HEK293T (cell line): Measurements from ENCODE around the gene HNRNPDL.

Experiments used
- CTCF ChIA-PET: fragments of 350-600 bp; formaldehyde crosslinking; extraction: SDS; loops from one replicate; lab custom pipeline; 2021; ENCODE audit warnings: antibody characterized with exemption, inconsistent platforms; lab: Yijun Ruan, JAX
- POLR2A ChIA-PET: fragments of 350-600 bp; formaldehyde crosslinking; extraction: SDS; loops from one replicate; lab custom pipeline; 2020; ENCODE audit warnings: antibody characterized with exemption, inconsistent platforms; lab: Yijun Ruan, JAX
- DNase-seq: peaks from one replicate; pipeline ENCODE4 v3.0.0; 2012; ENCODE audit warnings: mixed read lengths; ENCODE audit errors: extremely low spot score
- ARNT ChIP-seq: fragments of 450-650 bp; IDR thresholded peaks from 2 replicates; pipeline ENCODE4 v1.6.1; 2017; ENCODE audit warnings: mild to moderate bottlenecking
- BHLHE40 ChIP-seq: fragments of 450-650 bp; IDR thresholded peaks from 2 replicates; pipeline ENCODE4 v1.6.1; 2016; ENCODE audit warnings: mild to moderate bottlenecking, moderate library complexity, borderline replicate concordance
- CTBP1 ChIP-seq: fragments of 450-650 bp; IDR thresholded peaks from 2 replicates; pipeline ENCODE4 v1.6.1; 2016; ENCODE audit warnings: borderline replicate concordance
- ELF4 ChIP-seq: fragments of 450-650 bp; IDR thresholded peaks from 2 replicates; pipeline ENCODE4 v1.6.1; 2017; ENCODE audit warnings: antibody characterized with exemption
- FOXA1 ChIP-seq: fragments of 450-650 bp; IDR thresholded peaks from 2 replicates; pipeline ENCODE4 v1.6.1; 2016; ENCODE audit warnings: mild to moderate bottlenecking
- FOXK2 ChIP-seq: fragments of 450-650 bp; IDR thresholded peaks from 2 replicates; pipeline ENCODE4 v1.6.1; 2016; ENCODE audit warnings: mild to moderate bottlenecking
- FOXM1 ChIP-seq: fragments of 450-650 bp; IDR thresholded peaks from 2 replicates; pipeline ENCODE4 v1.6.1; 2017; ENCODE audit warnings: mild to moderate bottlenecking, borderline replicate concordance
- HDGF ChIP-seq: fragments of 450-650 bp; IDR thresholded peaks from 2 replicates; pipeline ENCODE4 v1.6.1; 2017; ENCODE audit warnings: antibody characterized with exemption, borderline replicate concordance
- L3MBTL2 ChIP-seq: fragments of 450-650 bp; conservative IDR thresholded peaks from 2 replicates; pipeline ENCODE4 v1.6.1; 2016; ENCODE audit warnings: mild to moderate bottlenecking
- LEF1 ChIP-seq: fragments of 450-650 bp; IDR thresholded peaks from 2 replicates; pipeline ENCODE4 v1.6.1; 2017; ENCODE audit warnings: mild to moderate bottlenecking, borderline replicate concordance
- NFRKB ChIP-seq: fragments of 450-650 bp; IDR thresholded peaks from 2 replicates; pipeline ENCODE4 v1.6.1; 2016; ENCODE audit warnings: mild to moderate bottlenecking, moderate library complexity
- SP1 ChIP-seq: fragments of 450-650 bp; IDR thresholded peaks from 2 replicates; pipeline ENCODE4 v1.6.1; 2017
- SUZ12 ChIP-seq: fragments of 450-650 bp; IDR thresholded peaks from 2 replicates; pipeline ENCODE4 v1.6.1; 2016; ENCODE audit warnings: mild to moderate bottlenecking
- TARDBP ChIP-seq: fragments of 450-650 bp; IDR thresholded peaks from 2 replicates; pipeline ENCODE4 v1.6.1; 2016
- ZNF384 ChIP-seq: fragments of 450-650 bp; IDR thresholded peaks from 2 replicates; pipeline ENCODE4 v1.6.1; 2016
- TF ChIP-seq, protein P1 (sequence below): fragments of 450-650 bp; IDR thresholded peaks from 2 replicates; pipeline ENCODE4 v1.6.1; 2016

HNRNPDL gene

DNA sequence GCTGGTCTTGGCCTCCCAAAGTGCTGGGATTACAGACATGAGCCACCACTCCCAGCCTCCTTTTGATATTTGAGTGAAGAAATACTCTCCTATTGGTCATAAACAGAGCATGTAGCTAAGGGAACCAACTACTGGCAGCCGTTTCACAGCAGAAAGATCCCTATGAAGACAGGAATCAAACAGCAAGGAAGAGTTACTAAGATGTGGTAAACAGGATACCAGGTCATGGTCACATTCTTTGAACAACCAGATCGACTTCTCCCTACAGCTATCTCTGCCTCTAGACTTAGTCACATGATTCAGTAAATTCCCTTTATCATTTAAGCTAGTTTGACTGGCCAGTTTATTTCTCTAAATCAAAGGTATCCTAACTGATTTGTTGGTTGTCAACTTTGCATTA lies 47.5 kb downstream of the HNRNPDL start:
- DNase-seq, result no peak
- CTCF ChIA-PET, result interaction anchor here (0.6 kb wide), 1 partner anchor 1000 kb away, joined by 6 read pairs; no protein-coding TSS in a partner anchor
- TF ChIP-seq NFRKB, result no peak
- TF ChIP-seq FOXA1, result no peak
- TF ChIP-seq TARDBP, result no peak
- TF ChIP-seq, protein P1, sequence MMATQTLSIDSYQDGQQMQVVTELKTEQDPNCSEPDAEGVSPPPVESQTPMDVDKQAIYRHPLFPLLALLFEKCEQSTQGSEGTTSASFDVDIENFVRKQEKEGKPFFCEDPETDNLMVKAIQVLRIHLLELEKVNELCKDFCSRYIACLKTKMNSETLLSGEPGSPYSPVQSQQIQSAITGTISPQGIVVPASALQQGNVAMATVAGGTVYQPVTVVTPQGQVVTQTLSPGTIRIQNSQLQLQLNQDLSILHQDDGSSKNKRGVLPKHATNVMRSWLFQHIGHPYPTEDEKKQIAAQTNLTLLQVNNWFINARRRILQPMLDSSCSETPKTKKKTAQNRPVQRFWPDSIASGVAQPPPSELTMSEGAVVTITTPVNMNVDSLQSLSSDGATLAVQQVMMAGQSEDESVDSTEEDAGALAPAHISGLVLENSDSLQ, result no peak
- no peak for TF ChIP-seq FOXM1
- TF ChIP-seq SP1, result no peak
- no peak for TF ChIP-seq CTBP1
- TF ChIP-seq BHLHE40, result no peak
- TF ChIP-seq ELF4, result no peak
- no peak for TF ChIP-seq FOXK2
- POLR2A ChIA-PET, result interaction anchor here (1.1 to 1.3 kb wide), 2 partner anchors 47 to 518 kb away, joined by 3 read pairs; partner anchors contain the start of gene THAP9

DNA sequence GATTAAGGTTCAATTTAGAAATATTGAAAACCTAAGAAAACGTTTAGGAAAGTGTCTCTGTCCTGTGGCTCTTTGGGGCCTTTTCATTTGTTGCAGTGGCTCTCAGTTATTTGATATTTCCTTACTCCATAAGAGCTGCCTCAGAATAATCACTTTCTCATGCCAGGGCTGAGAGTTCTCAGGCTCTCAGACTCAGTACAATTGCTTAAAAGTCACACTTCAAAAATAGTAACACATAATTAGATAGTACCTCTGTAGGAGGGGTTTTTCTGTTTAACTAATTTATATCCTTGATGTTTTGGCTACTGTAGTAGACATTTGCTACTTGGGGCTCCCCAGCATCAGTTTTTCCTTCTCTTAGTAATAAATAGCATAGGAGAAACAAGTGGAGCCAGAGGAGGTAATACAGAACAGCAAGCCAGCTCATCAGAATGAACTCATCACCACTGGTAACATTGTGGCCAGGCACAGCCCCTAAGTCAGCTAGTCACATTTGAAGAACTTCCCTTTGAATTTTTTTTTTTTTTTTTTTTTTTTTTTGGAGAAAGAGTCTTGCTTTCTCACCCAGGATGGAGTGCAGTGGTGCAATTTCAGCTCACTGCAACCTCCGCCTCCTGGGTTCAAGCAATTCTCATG lies 48.5 kb downstream of the HNRNPDL start:
- DNase-seq, result no peak
- CTCF ChIA-PET, result interaction anchor here (0.6 kb wide), 1 partner anchor 1001 kb away, joined by 6 read pairs; no protein-coding TSS in a partner anchor
- POLR2A ChIA-PET, result interaction anchor here (1.9 kb wide), 1 partner anchor 48 kb away, joined by 11 read pairs; the partner anchor contains the start of gene HNRNPDL
- TF ChIP-seq FOXA1 (no peak), FOXM1 (no peak), TARDBP (no peak)

DNA sequence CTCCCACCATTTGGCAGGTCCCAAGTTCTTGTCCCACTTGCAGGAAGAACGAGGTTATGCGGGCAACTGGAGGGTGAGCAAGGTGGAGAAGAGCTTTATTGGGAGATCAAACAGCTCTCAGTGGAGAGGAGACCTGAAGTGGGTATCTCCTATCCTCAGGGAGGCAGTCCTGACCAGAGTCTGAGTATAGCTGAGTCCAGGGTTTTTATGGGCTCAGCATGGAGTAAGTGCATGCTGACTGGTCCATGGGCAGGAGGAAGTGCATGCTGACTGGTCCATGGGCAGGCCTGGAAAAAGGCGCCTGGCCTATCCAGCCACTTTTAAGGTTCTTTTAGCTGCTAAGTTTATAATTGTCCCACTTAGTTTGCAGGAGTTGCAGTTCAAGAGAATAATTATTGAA lies 49.0 kb downstream of the HNRNPDL start:
- no peak for TF ChIP-seq L3MBTL2
- no peak for TF ChIP-seq ZNF384
- no peak for TF ChIP-seq TARDBP
- TF ChIP-seq HDGF, result no peak
- TF ChIP-seq ELF4, result no peak
- TF ChIP-seq FOXA1, result no peak
- no peak for TF ChIP-seq FOXM1
- TF ChIP-seq NFRKB, result no peak
- no peak for TF ChIP-seq FOXK2
- no peak for TF ChIP-seq BHLHE40
- no peak for TF ChIP-seq ARNT
- TF ChIP-seq SP1, result no peak
- POLR2A ChIA-PET, result interaction anchor here (1.9 kb wide), 1 partner anchor 48 kb away, joined by 11 read pairs; the partner anchor contains the start of gene HNRNPDL
- no peak for DNase-seq
- CTCF ChIA-PET, result no interaction called here

DNA sequence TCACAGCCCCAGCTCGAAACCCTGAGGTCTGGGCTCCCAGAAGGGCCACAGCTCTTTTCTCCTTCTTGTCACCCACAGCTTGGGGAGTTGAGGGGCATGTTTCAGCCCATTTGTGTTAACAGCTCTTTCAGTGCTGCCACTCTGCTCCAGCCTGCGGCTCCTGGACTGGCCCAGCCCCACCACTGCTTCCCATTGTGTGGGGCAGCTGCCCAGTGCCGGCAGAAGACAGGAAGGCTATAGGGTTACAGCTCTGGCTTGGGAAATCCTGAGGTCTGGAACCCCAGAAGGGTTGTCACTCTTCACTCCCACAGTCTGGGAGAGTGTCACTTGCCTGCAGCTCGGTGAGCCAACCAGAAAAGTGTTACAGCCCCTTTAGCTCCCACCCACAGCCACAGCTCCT lies 49.4 kb downstream of the HNRNPDL start:
- TF ChIP-seq SUZ12 (no peak), NFRKB (no peak), FOXA1 (no peak), LEF1 (no peak), HDGF (no peak), ARNT (no peak), ZNF384 (no peak), ELF4 (no peak), CTBP1 (no peak), FOXK2 (no peak), FOXM1 (no peak), BHLHE40 (no peak), TARDBP (no peak), SP1 (no peak), L3MBTL2 (no peak)
- TF ChIP-seq, protein P1, result no peak
- CTCF ChIA-PET, result no interaction called here
- no peak for DNase-seq
- POLR2A ChIA-PET, result interaction anchor here (1.9 kb wide), 1 partner anchor 49 kb away, joined by 11 read pairs; the partner anchor contains the start of gene HNRNPDL

DNA sequence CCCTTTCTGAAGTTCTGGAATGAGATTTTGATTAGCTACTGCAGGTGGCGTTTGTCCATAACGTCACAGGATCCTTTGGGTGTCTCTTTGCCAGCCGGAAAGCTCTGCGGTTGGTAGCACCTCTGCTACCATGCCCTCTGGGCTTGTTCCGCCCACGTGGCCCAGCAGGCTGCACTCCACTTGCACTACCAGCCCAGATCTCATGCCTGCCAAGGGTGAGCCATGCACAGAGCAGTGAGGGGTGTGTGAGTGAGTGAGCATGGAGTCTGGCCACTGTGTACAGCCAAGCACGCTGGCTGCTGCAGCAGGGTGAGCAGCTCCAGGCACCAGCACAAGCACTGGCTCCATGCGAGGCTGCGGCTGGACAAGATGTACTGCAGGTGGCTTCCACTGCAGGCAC lies 49.9 kb downstream of the HNRNPDL start:
- TF ChIP-seq TARDBP, result no peak
- no peak for TF ChIP-seq L3MBTL2
- TF ChIP-seq BHLHE40, result no peak
- TF ChIP-seq ZNF384, result no peak
- TF ChIP-seq NFRKB, result no peak
- TF ChIP-seq LEF1, result no peak
- TF ChIP-seq ARNT, result no peak
- no peak for TF ChIP-seq FOXM1
- TF ChIP-seq CTBP1, result no peak
- no peak for TF ChIP-seq FOXA1
- TF ChIP-seq ELF4, result no peak
- no peak for TF ChIP-seq HDGF
- no peak for TF ChIP-seq FOXK2
- no peak for TF ChIP-seq SP1
- TF ChIP-seq, protein P1, result no peak
- no peak for TF ChIP-seq SUZ12
- POLR2A ChIA-PET, result interaction anchor here (1.9 kb wide), 1 partner anchor 49 kb away, joined by 11 read pairs; the partner anchor contains the start of gene HNRNPDL
- DNase-seq, result no peak
- CTCF ChIA-PET, result no interaction called here

DNA sequence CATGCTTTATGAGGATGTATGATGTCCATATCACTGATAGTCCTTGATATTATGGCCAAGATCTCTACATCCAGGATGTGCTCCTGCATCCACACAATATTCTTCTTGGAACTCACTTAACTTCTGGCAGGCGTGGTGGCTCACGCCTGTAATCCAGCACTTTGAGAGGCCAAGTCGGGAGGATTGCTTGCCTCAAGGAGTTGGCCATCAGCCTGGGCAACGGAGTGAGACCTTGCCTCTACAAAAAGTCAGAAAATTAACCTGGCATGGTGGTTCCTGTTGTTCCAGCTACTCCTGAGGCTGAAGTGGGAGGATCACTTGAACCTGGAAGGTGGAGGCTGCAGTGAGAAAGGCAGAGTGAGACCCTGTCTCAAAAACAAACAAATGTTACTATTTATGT lies 54.2 kb downstream of the HNRNPDL start:
- ChIA-PET POLR2A (no interaction called here), CTCF (no interaction called here)
- DNase-seq, result no peak
- no peak for TF ChIP-seq FOXM1
- TF ChIP-seq BHLHE40, result no peak
- TF ChIP-seq SUZ12, result no peak
- no peak for TF ChIP-seq TARDBP
- no peak for TF ChIP-seq SP1
- no peak for TF ChIP-seq ARNT
- no peak for TF ChIP-seq LEF1
- no peak for TF ChIP-seq FOXK2
- no peak for TF ChIP-seq ELF4
- no peak for TF ChIP-seq FOXA1
- TF ChIP-seq CTBP1, result no peak
- TF ChIP-seq L3MBTL2, result no peak
- TF ChIP-seq HDGF, result no peak
- TF ChIP-seq, protein P1, result no peak
- no peak for TF ChIP-seq ZNF384
- TF ChIP-seq NFRKB, result no peak
